ENCODE measurements around the gene ITSN2.

ITSN2 gene

GRCh38 chr2:24175631-24176187 is 184.6 kb downstream of the ITSN2 start:
- DNase-seq (ENCODE audit: low spot score), result peak; percentile 74

GRCh38 chr2:24174851-24175277 is 185.5 kb downstream of the ITSN2 start, which contains the start of gene FAM228A:
Gene FAM228A, plus strand, starts transcription at chr2:24175053. Its CDS starts 428 bp downstream, at chr2:24175481.
- no peak for DNase-seq (ENCODE audit: low spot score)

GRCh38 chr2:24169023-24169422 is 191.3 kb downstream of the ITSN2 start:
- no peak for DNase-seq (ENCODE audit: low spot score)

- peak; percentile 59 for DNase-seq (ENCODE audit: low spot score)
Observed at GRCh38 chr2:24164416-24164973, 195.8 kb downstream of the ITSN2 start.

GRCh38 chr2:24163601-24164000 is 196.7 kb downstream of the ITSN2 start:
- no peak for DNase-seq (ENCODE audit: low spot score)

GRCh38 chr2:24163186-24163585 is 197.2 kb downstream of the ITSN2 start:
- DNase-seq (ENCODE audit: low spot score), result no peak

GRCh38 chr2:24162494-24162893 is 197.8 kb downstream of the ITSN2 start:
- DNase-seq (ENCODE audit: low spot score), result no peak

- no peak for DNase-seq (ENCODE audit: low spot score)
Observed at GRCh38 chr2:24160761-24161160, 199.6 kb downstream of the ITSN2 start.

- no peak for DNase-seq (ENCODE audit: low spot score)
Observed at GRCh38 chr2:24159708-24160107, 200.6 kb downstream of the ITSN2 start.

GRCh38 chr2:24158131-24158530 is 202.2 kb downstream of the ITSN2 start:
- no peak for DNase-seq (ENCODE audit: low spot score)

GRCh38 chr2:24153478-24153877 is 206.9 kb downstream of the ITSN2 start:
- no peak for DNase-seq (ENCODE audit: low spot score)

Data from GM03348 (cell line).